ENCODE data around the gene FRMD4A. TPM values are rescaled to one million over a fixed set of nuclear protein-coding genes. Genes with fewer than 3 reads are reported as not detected.

Gene FRMD4A
- total RNA-seq, 1 experiment from 2014 or later: 19.6 TPM

DNA sequence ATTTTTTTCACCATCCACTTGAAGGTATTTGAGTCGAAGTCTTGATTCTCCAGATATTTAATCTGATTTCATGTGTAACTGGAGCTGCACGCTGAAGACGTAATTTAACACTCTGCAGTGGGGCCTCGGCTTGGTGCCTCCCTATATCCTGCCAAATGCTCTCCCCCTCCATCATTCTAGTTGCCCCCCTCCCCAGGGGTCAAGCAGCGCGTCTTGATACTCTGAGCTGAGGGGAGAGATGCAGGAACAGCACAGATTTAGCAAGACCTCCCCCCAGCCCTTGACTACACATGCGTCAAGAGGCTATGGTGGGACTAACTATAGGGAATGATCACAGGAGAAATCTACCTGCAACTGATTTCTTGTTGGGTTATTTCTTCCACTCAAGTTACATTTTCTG lies 658.2 kb downstream of the FRMD4A start:
- no CpG with 5 or more reads among the region's 7 CpGs for WGBS (ENCODE audit: extremely low coverage, insufficient read length, low lambda C conversion rate)
- Histone ChIP-seq H3K23ac (ENCODE audit: insufficient read length, low read depth, low read length) (no peak overlapping the region), H2BK5ac (ENCODE audit: insufficient read length, low read length) (no peak overlapping the region), H3K27ac (ENCODE audit: insufficient read length, low read depth, low read length) (no peak overlapping the region), H4K20me1 (ENCODE audit: control insufficient read depth, insufficient read depth, insufficient read length) (no peaks in the 10 kb centered on the region), H3K9ac (ENCODE audit: extremely low read depth, insufficient read length, low read length) (no peak overlapping the region), H3K18ac (ENCODE audit: insufficient read length, low read depth, low read length) (no peak overlapping the region), H2AK5ac (ENCODE audit: insufficient read length, low read length) (no peak overlapping the region), H3K4me1 (ENCODE audit: insufficient read depth, low read length) (peaks cover 8% of the 10 kb centered on the region; the same call in 1 of the 2 replicates), H3K4me2 (ENCODE audit: insufficient read depth, insufficient read length, low read length) (no peak overlapping the region), H2BK20ac (ENCODE audit: low read depth, low read length, poor library complexity, severe bottlenecking) (no peak overlapping the region), H2BK15ac (ENCODE audit: low read depth, low read length) (no peak overlapping the region), H3K9me3 (ENCODE audit: control insufficient read depth, low read depth, low read length) (no peaks in the 10 kb centered on the region), H4K91ac (ENCODE audit: insufficient read length, low read depth, low read length) (no peak overlapping the region), H2AFZ (ENCODE audit: low read length) (no peak overlapping the region), H3K79me2 (ENCODE audit: insufficient read depth, low read length) (no peaks in the 10 kb centered on the region), H3K4ac (ENCODE audit: low read depth, low read length) (no peak overlapping the region), H3K79me1 (ENCODE audit: insufficient read depth, low read depth, low read length, poor library complexity, severe bottlenecking) (no peaks in the 10 kb centered on the region), H4K5ac (ENCODE audit: insufficient read length, low read depth, low read length) (no peak overlapping the region), H4K8ac (replicated peaks; ENCODE audit: insufficient read length, low read depth, low read length) (no peak overlapping the region), H2BK120ac (ENCODE audit: low read depth, low read length, poor library complexity, severe bottlenecking) (no peak overlapping the region), H3K23me2 (ENCODE audit: insufficient read length, low read depth, low read length, poor library complexity, severe bottlenecking) (no peaks in the 10 kb centered on the region), H3T11ph (ENCODE audit: low read length) (no peak overlapping the region), H3K27me3 (ENCODE audit: insufficient read depth, low read length) (no peaks in the 10 kb centered on the region), H2BK12ac (ENCODE audit: insufficient read length, low read depth, low read length) (no peak overlapping the region), H3K56ac (ENCODE audit: insufficient read length, low read depth, low read length) (no peak overlapping the region), H3K14ac (ENCODE audit: insufficient read depth, low read length) (no peak overlapping the region; the same call in 1 of the 2 replicates)
- H3K4me3 Mint-ChIP-seq: no peak overlapping the region
- H3K9me3 Mint-ChIP-seq: no peaks in the 10 kb centered on the region
- peaks cover 10 to 24% (median 22%) of the 10 kb centered on the region in 3 experiments; a peak in 6 of 7 replicates for H3K36me3 Mint-ChIP-seq (ENCODE audit: insufficient read depth in 1 of 3, low read depth in 3 of 3)
- H3K4me1 Mint-ChIP-seq: peaks cover 35 to 40% of the 10 kb centered on the region in 2 experiments
- H3K27me3 Mint-ChIP-seq (ENCODE audit: low read depth): no peaks in the 10 kb centered on the region
- no peak for DNase-seq
- TF ChIP-seq, protein P1, sequence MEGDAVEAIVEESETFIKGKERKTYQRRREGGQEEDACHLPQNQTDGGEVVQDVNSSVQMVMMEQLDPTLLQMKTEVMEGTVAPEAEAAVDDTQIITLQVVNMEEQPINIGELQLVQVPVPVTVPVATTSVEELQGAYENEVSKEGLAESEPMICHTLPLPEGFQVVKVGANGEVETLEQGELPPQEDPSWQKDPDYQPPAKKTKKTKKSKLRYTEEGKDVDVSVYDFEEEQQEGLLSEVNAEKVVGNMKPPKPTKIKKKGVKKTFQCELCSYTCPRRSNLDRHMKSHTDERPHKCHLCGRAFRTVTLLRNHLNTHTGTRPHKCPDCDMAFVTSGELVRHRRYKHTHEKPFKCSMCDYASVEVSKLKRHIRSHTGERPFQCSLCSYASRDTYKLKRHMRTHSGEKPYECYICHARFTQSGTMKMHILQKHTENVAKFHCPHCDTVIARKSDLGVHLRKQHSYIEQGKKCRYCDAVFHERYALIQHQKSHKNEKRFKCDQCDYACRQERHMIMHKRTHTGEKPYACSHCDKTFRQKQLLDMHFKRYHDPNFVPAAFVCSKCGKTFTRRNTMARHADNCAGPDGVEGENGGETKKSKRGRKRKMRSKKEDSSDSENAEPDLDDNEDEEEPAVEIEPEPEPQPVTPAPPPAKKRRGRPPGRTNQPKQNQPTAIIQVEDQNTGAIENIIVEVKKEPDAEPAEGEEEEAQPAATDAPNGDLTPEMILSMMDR (conservative IDR thresholded peaks at IDR 0.05): no peak
- peak overlapping the region; percentile 70 to 95 (median 93) for H3K27ac Mint-ChIP-seq

Data from H9 (cell line).